ENCODE results near the gene BBLN. TPM values are rescaled to one million over a fixed set of nuclear protein-coding genes. Genes with fewer than 3 reads are reported as not detected.

Gene BBLN
- total RNA-seq, 4 donors from 2014 or later, result 73.5 to 145 (median 132) TPM

- ATAC-seq, result no peak
- in situ Hi-C loops (cut with MboI; ENCODE audit: low sequenced_read_pairs in 4 of 4), result loop anchor here in 2 of 4 donors (25.0 kb wide), 1 partner anchor 159 kb away; no protein-coding TSS in a partner anchor
- TF ChIP-seq POLR2A (IDR thresholded peaks at IDR 0.05) (no peak), CTCF (IDR thresholded peaks at IDR 0.05 in 4 of 5, conservative IDR thresholded peaks at IDR 0.05 in 1 of 5) (no peak)
These were observed 38.6 kb upstream of the BBLN start for GRCh38 chr9:128121466-128121810.

GRCh38 chr9:128121924-128122808 lies 37.9 kb upstream of the BBLN start:
- in situ Hi-C loops (cut with MboI; ENCODE audit: low sequenced_read_pairs in 4 of 4), result loop anchor here in 2 of 4 donors (25.0 kb wide), 1 partner anchor 160 kb away; no protein-coding TSS in a partner anchor
- Histone ChIP-seq H3K9me3 (no peaks in the 10 kb centered on the region), H3K27me3 (no peaks in the 10 kb centered on the region), H3K4me3 (no peak overlapping the region), H3K36me3 (peaks cover 0 to 38% of the 10 kb centered on the region in 2 donors), H3K4me1 (peaks cover 25 to 30% of the 10 kb centered on the region in 2 donors), H3K27ac (no peak overlapping the region)
- intact Hi-C loops (cut with DNase I; ENCODE audit: low total_unique reads), result no loop called here
- ATAC-seq, result no peak
- peak in 1 of 2 donors; percentile 19 for DNase-seq
- TF ChIP-seq POLR2A (IDR thresholded peaks at IDR 0.05) (no peak), CTCF (IDR thresholded peaks at IDR 0.05 in 4 of 5, conservative IDR thresholded peaks at IDR 0.05 in 1 of 5) (no peak)

More at GRCh38 chr9:128121466-128121810, 38.6 kb upstream of the BBLN start:
- Histone ChIP-seq H3K27ac (peak overlapping the region in 2 of 4 donors; percentile 42 to 57), H3K9me3 (no peaks in the 10 kb centered on the region), H3K27me3 (no peaks in the 10 kb centered on the region), H3K4me3 (no peak overlapping the region), H3K36me3 (peaks cover 0 to 38% of the 10 kb centered on the region in 2 donors), H3K4me1 (peaks cover 23% of the 10 kb centered on the region in 2 donors)
- DNase-seq, result no peak
- intact Hi-C loops (cut with DNase I; ENCODE audit: low total_unique reads), result no loop called here

GRCh38 chr9:128122809-128123175 lies 37.3 kb upstream of the BBLN start:
- no peak overlapping the region for H3K27ac ChIP-seq
- H3K27me3 ChIP-seq, result no peaks in the 10 kb centered on the region
- ATAC-seq (no peak), DNase-seq (peak in 1 of 2 donors; percentile 13)
- no peak overlapping the region for H3K4me3 ChIP-seq
- peaks cover 21 to 25% of the 10 kb centered on the region in 2 donors for H3K4me1 ChIP-seq
- in situ Hi-C loops (cut with MboI; ENCODE audit: low sequenced_read_pairs in 4 of 4), result loop anchor here in 2 of 4 donors (25.0 kb wide), 1 partner anchor 160 kb away; no protein-coding TSS in a partner anchor
- intact Hi-C loops (cut with DNase I; ENCODE audit: low total_unique reads), result no loop called here
- H3K9me3 ChIP-seq, result no peaks in the 10 kb centered on the region
- TF ChIP-seq CTCF (IDR thresholded peaks at IDR 0.05 in 4 of 5, conservative IDR thresholded peaks at IDR 0.05 in 1 of 5) (no peak), POLR2A (IDR thresholded peaks at IDR 0.05) (no peak)
- H3K36me3 ChIP-seq, result peaks cover 0 to 38% of the 10 kb centered on the region in 2 donors

GRCh38 chr9:128123451-128124080 lies 36.5 kb upstream of the BBLN start:
- H3K36me3 ChIP-seq, result peaks cover 0 to 38% of the 10 kb centered on the region in 2 donors
- H3K27me3 ChIP-seq, result no peaks in the 10 kb centered on the region
- intact Hi-C loops (cut with DNase I; ENCODE audit: low total_unique reads) (no loop called here), in situ Hi-C loops (cut with MboI; ENCODE audit: low sequenced_read_pairs in 4 of 4) (loop anchor here in 2 of 4 donors (25.0 kb wide), 1 partner anchor 161 kb away; no protein-coding TSS in a partner anchor)
- no peak overlapping the region for H3K27ac ChIP-seq
- no peak overlapping the region for H3K4me3 ChIP-seq
- ATAC-seq (no peak), DNase-seq (peak in 1 of 2 donors; percentile 12)
- H3K9me3 ChIP-seq, result no peaks in the 10 kb centered on the region
- no peak for TF ChIP-seq CTCF (IDR thresholded peaks at IDR 0.05 in 4 of 5, conservative IDR thresholded peaks at IDR 0.05 in 1 of 5)
- TF ChIP-seq POLR2A (IDR thresholded peaks at IDR 0.05), result no peak
- peaks cover 17 to 20% of the 10 kb centered on the region in 2 donors for H3K4me1 ChIP-seq
